Retina (tissue), 1 donor: ENCODE measurements around the gene MTFMT.
"Not testable (repeated sequence)": the region's sequence is repeated elsewhere in the genome, so short reads cannot be mapped to it uniquely, and the experiment has no call there.

Experiments used
- DNase-seq: peaks from one replicate; pipeline ENCODE4 v3.0.0-alpha.2; 2016

Gene MTFMT

DNA sequence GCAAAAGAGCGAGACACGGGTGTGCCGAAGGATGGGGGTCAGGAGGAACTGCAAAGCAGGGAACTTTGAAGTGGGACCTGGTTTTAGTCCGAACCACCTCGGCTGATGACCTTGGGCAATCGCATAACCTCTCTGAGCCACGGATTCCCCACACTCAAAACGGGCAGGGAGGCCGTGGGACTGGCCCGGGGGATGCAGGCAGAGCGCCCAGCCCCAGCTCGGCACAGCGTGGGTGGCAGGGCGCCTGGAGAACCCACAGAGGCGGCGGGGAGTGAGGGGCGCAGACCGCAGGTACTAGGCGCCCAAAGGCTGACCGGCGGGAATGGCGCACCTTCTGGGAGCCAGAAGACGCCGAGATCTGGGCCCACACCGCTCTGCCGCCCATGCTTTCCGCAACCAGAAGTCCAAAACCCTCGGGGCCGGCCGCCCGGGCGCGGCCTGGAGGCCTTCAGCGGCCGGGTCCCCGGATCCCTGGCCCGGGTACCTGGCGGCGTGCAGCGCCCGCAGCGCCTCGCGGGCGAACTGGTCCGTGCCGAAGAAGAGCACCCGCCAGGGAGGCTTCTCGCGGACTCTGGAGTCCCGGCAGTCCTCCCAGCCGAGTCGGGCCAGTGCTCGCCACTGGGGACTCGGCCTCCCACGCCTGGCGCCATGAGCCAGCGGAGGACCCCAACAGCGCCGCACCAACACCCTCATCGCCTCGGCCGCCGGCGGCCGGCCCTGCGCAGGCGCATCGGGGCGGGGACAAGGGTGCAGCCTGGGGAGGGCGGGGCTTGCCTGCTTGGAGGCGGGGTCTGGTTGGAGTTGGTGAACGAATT is at the start of gene MTFMT:
TSS of gene MTFMT (minus strand) at position 719 of the 815 bp plus-strand sequence. CDS start at position 693, 26 bp downstream.
- peak; percentile 92 for DNase-seq

DNA sequence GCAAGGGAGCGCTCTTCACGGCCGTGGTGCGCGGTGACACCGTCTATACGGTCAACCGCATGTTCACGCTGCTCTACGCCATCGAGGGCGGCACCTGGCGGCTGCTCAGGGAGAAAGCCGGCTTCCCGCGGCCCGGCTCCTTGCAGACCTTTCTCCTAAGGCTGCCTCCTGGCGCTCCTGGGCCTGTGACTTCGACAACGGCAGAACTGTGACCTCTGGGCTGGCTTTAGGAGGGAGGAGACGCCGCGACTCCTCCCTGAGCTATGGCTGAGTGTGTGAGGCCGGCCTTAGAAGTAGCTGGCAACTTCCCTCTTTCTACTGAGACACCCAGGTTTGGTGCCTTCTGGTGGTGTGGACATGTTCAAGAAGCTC is 48.5 kb upstream of the MTFMT start:
- peak; percentile 74 for DNase-seq

DNA sequence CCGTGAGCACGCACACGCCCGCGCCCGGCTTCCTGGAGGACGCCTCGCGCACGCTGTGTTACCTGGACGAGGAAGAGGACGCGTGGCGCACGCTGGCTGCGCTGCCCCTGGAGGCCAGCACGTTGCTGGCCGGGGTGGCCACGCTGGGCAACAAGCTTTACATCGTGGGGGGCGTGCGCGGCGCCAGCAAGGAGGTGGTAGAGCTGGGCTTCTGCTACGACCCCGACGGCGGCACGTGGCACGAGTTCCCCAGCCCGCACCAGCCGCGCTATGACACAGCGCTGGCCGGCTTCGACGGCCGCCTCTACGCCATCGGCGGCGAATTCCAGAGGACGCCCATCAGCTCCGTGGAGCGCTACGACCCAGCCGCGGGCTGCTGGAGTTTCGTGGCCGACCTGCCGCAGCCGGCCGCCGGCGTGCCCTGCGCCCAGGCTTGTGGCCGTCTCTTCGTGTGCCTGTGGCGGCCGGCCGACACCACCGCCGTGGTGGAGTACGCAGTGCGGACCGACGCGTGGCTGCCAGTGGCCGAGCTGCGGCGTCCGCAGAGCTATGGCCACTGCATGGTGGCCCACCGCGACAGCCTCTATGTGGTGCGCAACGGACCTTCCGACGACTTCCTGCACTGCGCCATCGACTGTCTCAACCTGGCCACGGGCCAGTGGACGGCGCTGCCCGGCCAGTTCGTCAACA is 48.0 kb upstream of the MTFMT start:
- DNase-seq: no peak

DNA sequence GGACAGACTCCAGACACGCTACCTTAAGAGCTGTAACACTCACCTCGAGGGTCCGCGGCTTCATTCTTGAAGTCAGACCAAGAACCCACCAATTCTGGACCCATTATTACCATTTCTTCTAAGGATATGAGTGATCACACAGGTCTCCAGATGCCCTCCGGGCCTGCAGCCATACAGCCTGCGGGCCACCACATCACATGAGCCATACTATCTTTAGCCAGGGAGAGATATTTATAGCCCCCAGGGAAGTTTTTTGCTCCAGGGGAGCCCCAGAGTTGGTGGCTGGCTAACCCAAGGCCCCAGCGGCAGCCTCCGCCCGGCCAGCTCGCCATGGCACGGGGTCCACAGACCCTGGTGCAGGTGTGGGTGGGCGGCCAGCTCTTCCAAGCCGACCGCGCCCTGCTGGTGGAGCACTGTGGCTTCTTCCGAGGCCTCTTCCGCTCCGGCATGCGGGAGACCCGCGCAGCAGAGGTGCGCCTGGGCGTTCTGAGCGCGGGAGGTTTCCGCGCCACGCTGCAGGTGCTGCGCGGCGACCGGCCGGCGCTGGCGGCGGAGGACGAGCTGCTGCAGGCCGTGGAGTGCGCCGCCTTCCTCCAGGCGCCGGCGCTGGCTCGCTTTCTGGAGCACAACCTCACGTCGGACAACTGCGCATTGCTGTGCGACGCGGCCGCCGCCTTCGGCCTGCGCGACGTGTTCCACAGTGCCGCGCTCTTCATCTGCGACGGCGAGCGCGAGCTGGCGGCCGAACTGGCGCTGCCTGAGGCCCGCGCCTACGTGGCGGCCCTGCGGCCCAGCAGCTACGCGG is 47.2 kb upstream of the MTFMT start, which contains the start of gene KBTBD13:
TSS of gene KBTBD13 (plus strand) at position 261 of the 805 bp plus-strand sequence. CDS start at position 331, 70 bp downstream.
- no peak for DNase-seq

DNA sequence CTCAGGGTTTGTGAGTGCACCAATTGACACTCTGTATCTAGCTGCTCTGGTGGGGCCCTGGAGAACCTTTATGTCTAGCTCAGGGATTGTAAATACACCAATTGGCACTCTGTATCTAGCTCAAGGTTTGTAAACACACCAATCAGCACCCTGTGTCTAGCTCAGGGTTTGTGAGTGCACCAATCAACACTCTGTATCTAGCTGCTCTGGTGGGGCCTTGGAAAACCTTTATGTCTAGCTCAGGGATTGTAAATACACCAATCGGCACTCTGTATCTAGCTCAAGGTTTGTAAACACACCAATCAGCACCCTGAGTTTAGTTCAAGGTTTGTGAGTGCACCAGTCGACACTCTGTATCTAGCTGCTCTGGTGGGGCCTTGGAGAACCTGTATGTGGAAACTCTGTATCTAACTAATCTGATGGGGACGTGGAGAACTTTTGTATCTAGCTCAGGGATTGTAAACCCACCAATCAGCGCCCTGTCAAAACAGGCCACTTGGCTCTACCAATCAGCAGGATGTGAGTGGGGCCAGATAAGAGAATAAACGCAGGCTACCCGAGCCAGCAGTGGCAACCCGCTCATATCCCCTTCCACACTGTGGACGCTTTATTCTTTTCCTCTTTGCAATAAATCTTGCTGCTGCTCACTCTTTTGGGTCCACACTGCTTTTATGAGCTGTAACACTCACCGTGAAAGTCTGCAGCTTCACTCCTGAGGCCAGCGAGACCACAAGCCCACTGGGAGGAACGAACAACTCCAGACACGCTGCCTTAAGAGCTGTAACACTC is 46.4 kb upstream of the MTFMT start:
- DNase-seq: not testable (repeated sequence)

DNA sequence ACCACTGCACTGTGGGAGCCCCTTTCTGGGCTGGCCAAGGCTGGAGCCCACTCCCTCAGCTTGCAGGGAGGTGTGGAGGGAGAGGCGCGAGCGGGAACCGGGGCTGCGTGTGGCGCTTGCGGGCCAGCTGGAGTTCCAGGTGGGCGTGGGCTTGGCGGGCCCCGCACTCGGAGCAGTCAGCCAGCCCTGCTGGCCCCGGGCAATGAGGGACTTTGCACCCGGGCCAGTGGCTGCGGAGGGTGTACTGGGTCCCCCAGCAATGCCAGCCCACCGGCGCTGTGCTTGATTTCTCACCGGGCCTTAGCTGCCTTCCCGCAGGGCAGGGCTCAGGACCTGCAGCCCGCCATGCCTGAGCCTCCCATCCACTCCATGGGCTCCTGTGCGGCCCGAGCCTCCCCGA is 45.5 kb upstream of the MTFMT start:
- not testable (repeated sequence) for DNase-seq

DNA sequence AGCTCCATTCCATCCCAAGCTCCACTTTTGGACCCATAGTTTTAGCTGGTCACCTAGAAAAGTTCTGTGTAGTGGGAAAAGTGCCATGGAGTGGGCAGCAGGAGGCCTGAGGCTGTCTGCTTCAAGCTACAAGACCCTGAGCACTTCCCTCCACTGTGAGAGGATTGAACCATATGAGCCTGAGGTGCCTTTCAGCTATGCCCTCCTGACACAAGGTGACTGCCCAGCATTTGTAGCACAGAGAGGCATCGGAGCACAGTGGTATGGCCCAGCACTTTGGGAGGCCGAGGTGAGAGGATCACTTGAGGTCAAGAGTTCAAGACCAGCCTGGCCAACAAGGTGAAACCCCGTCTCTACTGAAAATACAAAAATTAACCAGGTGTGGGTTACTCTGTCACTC is 43.2 kb upstream of the MTFMT start:
- DNase-seq: no peak

DNA sequence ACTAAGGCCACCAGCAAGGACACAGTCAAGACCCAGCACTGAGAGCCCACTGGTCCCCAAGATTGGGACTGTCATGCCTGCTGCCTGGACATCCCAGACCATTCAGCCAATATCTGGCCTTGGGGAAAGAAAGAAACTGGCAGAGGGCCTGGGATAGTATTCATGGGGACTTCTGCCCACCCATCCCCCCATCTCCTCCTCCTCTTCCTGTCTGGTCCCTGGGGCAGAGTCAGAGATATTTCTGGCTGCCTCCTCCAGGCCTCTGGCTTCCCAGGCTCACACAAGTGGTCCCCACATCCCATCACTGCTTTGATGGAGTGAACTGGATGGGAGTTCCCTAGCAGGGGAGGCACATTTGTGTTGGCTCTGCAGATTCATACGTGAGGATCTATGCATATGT is 42.6 kb upstream of the MTFMT start:
- DNase-seq: no peak

DNA sequence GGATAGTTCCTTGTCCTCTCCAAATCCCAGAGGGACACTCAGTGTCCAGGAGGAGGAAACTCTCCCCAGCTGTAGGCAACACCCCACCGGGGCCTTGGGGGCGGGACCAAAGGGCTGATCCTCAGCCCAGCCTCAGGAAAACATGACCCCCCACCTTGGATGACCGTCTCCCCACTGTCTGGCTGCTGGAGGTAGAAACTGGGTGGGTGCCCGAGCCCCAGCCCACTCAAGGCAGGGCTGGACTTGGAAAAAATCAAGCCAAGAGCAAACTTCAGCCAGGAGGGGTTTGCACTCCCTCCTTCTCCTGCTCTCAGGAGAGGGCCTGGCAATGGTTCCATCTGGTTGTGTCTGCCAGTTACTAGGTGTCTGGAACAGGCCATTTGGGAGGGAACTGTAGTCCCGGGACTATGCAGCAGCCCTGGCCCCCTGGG is 42.0 kb upstream of the MTFMT start:
- DNase-seq: no peak

DNA sequence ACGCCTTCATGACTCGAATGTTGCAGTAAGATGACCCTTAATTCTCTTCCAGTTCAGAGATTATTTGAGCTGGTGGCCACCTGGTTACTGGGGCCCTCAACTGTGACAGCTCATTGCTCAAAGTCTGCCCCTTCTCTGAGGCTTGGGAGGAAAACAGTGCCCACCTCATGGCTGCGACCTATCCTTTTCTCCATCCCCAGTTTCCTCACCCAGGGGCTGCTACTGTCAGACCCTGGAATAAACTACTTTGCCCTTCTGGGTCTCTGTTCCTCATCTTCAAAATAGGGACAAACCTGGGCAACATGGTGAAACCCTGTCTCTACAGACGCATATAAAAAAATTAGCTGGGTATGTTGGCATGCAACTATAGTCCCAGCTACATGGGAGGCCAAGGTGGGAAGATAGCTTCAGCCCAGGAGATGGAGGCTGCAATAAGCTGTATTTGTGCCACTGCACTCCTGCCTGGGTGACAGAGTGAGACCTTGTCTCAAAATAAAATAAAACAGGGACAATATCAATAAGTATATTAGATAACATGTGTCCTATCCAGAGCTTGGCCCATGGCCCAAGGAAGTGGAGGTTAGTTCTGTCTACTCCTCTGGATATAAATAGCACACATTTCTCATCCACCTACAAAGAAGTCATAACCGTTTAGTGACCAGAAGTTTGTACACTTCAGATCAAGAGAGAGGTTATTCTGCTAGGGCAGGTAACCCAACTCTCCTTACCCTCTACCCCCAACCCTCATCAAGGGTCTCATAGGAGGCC is 40.5 kb upstream of the MTFMT start:
- DNase-seq: no peak

DNA sequence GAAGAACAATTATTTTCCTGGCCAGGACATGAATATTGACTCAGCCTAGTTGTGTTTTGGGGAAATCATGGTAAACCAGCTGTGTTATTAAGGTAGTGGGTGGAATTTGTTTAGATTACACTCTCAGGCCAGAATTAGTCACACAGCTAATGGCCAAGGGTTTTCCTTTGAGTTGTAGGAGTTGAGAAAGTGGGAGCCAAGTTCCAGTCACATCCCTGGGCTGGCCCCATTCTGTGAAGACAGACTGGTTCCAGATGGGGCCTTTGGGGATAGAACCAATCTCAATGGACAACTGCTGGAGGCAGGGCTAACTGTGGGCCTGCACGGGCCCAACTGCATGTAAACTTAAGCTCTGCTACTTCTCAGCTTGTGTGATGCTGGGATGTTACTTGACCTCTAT is 39.7 kb upstream of the MTFMT start:
- DNase-seq: no peak

DNA sequence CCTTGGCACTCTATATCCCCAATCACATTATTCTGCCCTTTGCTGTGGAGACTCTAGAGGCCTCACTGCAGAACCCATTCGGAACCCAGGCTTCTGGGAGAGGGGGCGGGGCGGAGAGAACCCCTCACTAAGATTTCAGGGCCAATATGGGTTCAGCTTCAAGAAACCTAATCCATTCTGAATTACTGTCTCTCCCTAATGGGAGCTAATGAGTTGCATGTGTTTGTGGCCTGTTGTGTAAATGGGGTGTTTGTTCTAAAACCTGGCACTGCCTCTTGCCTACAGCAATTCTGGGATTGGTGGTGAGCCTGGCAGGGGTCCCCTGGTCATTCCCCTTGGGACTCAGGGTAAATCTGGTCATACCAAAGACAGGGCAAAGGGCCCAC is 39.0 kb upstream of the MTFMT start:
- DNase-seq: no peak

DNA sequence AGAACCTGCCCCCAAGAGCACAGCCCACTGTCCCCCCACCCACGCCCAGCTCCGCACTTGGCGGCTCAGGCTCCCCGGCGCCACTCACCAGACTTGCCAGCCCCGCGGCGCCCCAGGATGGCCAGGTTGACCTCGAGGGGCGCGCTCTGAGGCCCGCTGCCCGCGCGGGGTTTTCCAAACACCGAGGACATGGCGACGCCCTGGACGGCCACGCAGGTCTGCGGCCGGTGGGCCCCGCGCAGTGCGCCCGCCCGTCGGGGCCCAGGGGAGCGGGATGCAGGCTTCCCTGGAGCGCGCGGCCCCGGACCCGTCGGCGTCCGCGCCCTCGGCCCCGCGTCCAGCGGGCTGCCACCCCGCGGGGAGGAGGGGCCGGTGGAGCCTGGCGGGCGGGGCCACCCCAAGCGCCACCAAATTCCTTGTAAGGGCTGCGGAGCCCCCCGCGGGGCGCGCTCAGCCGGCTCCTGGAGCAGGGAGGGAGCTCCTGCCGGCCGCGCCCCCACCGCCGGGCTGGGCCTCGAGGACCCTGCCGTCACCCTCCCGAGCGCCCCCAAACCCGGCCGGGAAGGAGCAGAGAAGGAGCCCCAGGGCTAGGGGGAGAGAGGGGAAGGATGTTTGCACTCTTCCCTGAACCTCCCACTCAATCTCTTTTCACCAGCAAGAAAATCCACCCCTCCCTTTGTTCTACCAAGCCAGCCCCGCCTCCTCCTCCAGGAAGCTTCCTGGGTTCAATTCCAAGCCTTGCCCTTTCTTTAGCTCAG is 38.4 kb upstream of the MTFMT start, which contains the start of gene RASL12:
TSS of gene RASL12 (minus strand) at position 347 of the 758 bp plus-strand sequence. CDS start at position 191, 156 bp downstream.
- no peak for DNase-seq

DNA sequence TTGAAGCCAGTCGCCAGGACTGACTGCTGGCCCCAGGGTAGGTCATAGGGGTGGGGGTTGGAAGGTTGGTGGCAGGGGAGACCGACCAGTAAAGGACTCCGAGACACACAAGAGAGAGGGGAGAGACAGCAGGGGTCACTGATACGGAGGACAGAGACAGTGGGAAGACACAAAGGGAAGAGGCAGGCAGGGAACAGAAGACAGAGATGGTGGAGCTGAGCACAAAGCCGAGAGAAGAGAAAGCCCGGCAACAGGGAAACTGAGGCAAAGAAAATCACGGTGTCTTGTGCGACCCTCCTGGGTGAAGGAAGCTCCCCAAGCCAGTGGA is 37.8 kb upstream of the MTFMT start:
- DNase-seq: no peak

DNA sequence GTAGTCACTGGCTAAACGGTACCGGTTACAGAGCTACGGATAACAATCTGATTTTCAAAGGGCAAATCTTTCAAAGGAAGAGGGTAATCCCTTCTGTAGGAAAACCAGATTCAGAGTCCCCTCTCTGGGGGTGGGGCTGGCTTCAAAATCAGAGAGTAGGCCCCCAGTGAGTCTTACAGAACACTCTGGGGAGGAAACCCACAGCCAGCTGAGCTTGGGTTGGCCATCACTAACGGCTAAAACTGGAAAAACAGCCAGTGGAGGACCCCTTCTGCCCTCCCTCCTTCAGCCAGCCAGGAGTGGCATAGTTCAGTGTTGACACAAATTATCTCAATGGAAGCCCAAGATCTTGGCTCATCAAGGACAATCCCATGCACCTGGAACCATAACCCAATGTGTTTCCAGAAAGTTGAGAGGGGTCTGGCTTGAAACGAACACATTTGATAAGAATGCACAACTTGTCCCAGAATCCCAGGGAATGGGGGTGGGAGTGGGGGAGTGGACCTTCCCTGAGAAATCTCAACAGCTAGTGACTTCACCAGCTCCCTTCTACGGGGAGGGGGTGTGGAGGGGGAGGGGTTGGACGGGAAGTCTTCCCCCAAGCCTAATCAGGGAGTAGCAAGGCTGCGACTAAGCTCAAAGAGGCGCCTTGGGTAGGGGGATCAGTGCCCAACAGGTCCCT is 37.3 kb upstream of the MTFMT start:
- DNase-seq: no peak

DNA sequence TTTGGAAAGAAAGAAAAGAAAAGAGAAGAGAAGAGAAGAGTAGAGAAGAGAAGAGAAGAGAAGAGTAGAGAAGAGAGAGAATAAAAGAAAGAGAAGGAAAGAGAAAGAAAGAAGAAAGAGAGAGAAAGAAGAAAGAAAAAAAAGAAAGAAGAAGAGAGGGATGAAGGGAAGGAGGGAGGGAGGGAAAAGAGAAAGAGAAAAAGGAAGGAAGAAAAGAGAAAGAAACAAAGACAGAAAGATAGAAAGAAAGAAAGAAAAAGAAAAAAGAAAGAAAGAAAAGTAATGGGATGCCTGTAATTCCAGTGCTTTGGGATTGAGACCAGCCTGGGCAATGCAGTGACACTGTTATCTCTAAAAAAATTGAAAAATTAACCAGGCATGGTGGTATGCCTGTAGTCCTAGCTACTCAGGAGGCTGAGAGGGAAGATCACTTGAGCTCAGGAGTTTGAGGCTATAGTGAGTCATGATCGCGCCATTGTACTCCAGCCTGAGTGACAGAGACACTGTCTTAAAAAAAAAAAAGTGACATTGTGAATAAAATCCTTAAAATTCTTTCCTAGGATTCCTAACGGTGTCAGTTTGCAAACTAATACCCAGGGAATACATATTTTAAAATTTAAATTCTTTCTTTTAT is 36.7 kb upstream of the MTFMT start:
- DNase-seq: no peak

DNA sequence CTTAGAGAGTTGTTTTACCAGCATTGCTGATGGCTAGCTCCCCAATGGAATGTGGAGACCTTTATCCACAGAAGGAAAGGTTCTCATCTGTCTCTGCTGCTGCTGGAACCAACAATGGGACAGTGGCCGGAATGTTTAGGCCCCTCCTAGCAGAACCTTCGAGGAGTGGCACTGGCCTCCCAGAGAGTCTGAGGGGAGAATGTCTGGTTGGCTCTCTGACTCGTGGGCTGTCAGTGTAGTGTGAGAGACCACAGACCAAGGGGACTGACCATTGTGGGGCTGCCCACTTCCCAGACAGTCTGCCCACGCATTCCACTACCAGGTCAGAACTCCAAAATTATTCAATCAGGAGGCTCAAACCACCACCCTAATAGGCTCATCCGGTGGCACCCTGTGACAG is 33.3 kb upstream of the MTFMT start:
- DNase-seq: no peak

DNA sequence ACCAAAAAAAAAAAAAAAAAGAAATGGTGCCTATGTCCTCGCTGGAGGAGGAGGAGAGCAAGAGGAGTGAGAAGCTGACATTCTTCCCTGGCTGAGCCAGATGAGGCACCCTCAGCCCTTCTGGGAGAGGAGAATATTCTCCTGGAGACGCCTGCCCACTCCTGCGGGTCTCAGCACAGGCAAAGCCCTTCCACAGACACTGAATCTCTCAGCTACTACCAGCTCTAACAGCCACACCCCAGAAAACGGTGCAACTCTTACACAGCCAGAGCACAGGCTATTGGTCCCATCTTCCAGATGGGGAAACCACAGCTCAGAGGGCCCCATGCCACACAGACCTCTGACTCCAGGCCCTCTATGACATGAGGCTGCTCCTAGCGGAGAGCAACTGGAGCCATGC is 32.6 kb upstream of the MTFMT start:
- no peak for DNase-seq

DNA sequence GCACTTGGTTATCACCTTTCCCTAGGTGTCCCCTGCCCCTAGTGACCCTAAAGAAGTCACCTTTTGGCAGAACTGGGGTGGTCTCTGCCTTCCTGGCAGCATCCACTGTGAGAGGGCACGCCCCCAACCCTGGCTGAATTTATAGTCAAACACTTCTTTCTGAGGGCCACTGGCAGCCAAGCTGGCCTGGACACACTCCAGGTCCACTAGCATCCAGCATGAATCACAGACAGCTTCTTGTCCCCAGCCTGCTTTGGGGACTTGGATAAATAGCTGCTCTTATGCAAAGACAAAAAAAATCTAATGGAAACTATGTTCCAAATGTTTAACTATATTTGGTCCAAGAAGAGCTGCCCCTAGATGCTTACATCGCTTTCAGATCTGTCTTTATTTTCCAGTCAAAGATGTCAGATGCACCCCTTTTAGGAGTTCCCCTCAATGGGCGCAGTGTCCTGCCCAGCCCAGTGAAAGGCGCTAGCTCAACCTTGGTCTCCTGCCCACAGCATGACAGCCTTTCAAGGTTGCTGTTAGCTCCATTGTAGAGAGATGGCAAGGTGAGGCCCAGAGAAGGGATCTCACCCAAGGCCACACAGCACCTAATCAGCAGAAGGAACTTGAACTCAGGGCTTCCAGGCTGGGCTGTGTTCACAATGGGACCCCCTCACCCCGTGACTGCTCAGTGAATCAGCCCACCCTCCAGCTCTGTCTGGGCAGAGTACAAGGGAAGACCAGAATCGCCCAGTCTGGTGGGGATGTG is 31.4 kb upstream of the MTFMT start:
- no peak for DNase-seq
